Right kidney (tissue), 1 donor: ENCODE results near the gene ZBP1.

ENCODE experiments used
- DNase-seq: peaks from one replicate; pipeline ENCODE4 v3.0.0-alpha.2; 2016

The ZBP1 gene

GRCh38 chr20:57570145-57570850, 49.9 kb downstream of the ZBP1 start:
- no peak for DNase-seq

- DNase-seq = no peak
Observed at GRCh38 chr20:57568960-57569359, 51.3 kb downstream of the ZBP1 start.

GRCh38 chr20:57568088-57568896, 51.9 kb downstream of the ZBP1 start:
- no peak for DNase-seq

- no peak for DNase-seq
Observed at GRCh38 chr20:57567471-57568079, 52.7 kb downstream of the ZBP1 start.

- DNase-seq = no peak
Observed at GRCh38 chr20:57566803-57567459, 53.3 kb downstream of the ZBP1 start.

GRCh38 chr20:57566399-57566798, 53.8 kb downstream of the ZBP1 start:
- DNase-seq = no peak

- DNase-seq = no peak
Observed at GRCh38 chr20:57564951-57565642, 55.1 kb downstream of the ZBP1 start.

GRCh38 chr20:57564180-57564802, 55.9 kb downstream of the ZBP1 start:
- no peak for DNase-seq

GRCh38 chr20:57563522-57563921, 56.7 kb downstream of the ZBP1 start:
- no peak for DNase-seq

- DNase-seq = no peak
Observed at GRCh38 chr20:57562541-57563465, 57.4 kb downstream of the ZBP1 start.

GRCh38 chr20:57561356-57562279, 58.6 kb downstream of the ZBP1 start:
- DNase-seq = no peak

- no peak for DNase-seq
Observed at GRCh38 chr20:57560554-57561355, 59.5 kb downstream of the ZBP1 start, which contains the start of gene PCK1. PCK1 (plus strand) TSS chr20:57561110; CDS start chr20:57561412, 302 bp downstream.

- DNase-seq = no peak
Observed at GRCh38 chr20:57559658-57560553, 60.3 kb downstream of the ZBP1 start.

- DNase-seq = no peak
Observed at GRCh38 chr20:57559289-57559634, 61.0 kb downstream of the ZBP1 start.

GRCh38 chr20:57558614-57559288, 61.5 kb downstream of the ZBP1 start:
- DNase-seq = no peak

GRCh38 chr20:57557926-57558613, 62.2 kb downstream of the ZBP1 start:
- no peak for DNase-seq
